ENCODE data around the gene PAH. TPM values are rescaled to one million over a fixed set of nuclear protein-coding genes. Genes with fewer than 3 reads are reported as not detected.

Gene PAH
- total RNA-seq, 1 donor from 2014 or later, result not detected

DNA sequence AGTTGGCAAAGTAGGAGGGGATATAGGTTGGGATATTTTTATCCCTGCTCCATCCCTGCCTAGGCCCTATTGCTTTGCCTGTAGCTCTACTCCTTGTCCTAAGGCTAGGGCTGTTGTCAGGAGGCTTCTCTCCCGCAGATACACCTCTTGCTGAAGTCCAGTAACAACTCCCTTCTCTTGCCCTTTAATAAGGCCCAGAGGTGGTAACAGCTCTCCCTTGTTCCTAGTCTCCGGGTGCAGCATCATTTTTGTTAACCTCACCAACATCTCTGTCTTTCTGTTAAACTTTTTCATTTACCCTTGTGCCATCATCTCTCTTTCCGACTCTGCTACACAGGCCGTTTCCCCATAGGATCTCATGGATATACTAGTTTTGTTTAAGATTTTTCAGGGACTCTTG lies 46.8 kb upstream of the PAH start:
- no peak for DNase-seq
- ATAC-seq (ENCODE audit: low read depth), result no peak
- H3K36me3 Mint-ChIP-seq (ENCODE audit: low read depth), result no peaks in the 10 kb centered on the region
- no peak overlapping the region for H3K4me3 Mint-ChIP-seq
- CTCF ChIA-PET, result no interaction called here
- TF ChIP-seq, protein P1, sequence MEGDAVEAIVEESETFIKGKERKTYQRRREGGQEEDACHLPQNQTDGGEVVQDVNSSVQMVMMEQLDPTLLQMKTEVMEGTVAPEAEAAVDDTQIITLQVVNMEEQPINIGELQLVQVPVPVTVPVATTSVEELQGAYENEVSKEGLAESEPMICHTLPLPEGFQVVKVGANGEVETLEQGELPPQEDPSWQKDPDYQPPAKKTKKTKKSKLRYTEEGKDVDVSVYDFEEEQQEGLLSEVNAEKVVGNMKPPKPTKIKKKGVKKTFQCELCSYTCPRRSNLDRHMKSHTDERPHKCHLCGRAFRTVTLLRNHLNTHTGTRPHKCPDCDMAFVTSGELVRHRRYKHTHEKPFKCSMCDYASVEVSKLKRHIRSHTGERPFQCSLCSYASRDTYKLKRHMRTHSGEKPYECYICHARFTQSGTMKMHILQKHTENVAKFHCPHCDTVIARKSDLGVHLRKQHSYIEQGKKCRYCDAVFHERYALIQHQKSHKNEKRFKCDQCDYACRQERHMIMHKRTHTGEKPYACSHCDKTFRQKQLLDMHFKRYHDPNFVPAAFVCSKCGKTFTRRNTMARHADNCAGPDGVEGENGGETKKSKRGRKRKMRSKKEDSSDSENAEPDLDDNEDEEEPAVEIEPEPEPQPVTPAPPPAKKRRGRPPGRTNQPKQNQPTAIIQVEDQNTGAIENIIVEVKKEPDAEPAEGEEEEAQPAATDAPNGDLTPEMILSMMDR (IDR thresholded peaks at IDR 0.05), result no peak
- H3K27me3 Mint-ChIP-seq, result peaks cover 84% of the 10 kb centered on the region
- peaks cover 7% of the 10 kb centered on the region for H3K9me3 Mint-ChIP-seq
- POLR2A ChIA-PET, result no interaction called here
- intact Hi-C loops (cut with micrococcal nuclease), result no loop called here
- peaks cover 23% of the 10 kb centered on the region for H3K4me1 Mint-ChIP-seq
- no peak overlapping the region for H3K27ac Mint-ChIP-seq

DNA sequence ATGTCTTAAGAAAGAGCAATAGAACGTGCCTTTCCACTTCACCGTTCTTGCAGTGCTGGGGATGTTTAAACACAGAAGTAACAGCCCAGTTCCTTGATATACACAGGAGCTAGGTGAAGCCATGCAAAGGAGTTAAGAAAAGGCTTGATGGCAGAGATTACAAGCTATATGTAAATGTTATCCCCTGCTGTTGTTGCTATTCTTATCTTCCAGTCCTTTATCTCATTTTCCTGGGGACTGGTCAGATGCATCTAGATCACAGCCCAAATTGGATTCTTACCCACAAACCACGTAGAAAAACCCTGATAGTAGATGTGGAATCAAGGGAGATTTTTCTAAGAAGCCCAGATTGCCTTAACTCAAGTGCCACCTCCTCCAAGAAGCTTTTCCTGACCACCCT lies 45.9 kb upstream of the PAH start:
- TF ChIP-seq, protein P1 (IDR thresholded peaks at IDR 0.05), result no peak
- ChIA-PET CTCF (no interaction called here), POLR2A (no interaction called here)
- H3K4me3 Mint-ChIP-seq, result no peak overlapping the region
- intact Hi-C loops (cut with micrococcal nuclease), result no loop called here
- no peak for ATAC-seq (ENCODE audit: low read depth)
- no peaks in the 10 kb centered on the region for H3K36me3 Mint-ChIP-seq (ENCODE audit: low read depth)
- DNase-seq, result no peak
- peaks cover 27% of the 10 kb centered on the region for H3K4me1 Mint-ChIP-seq
- no peak overlapping the region for H3K27ac Mint-ChIP-seq
- H3K27me3 Mint-ChIP-seq, result peaks cover 82% of the 10 kb centered on the region
- peaks cover 7% of the 10 kb centered on the region for H3K9me3 Mint-ChIP-seq

DNA sequence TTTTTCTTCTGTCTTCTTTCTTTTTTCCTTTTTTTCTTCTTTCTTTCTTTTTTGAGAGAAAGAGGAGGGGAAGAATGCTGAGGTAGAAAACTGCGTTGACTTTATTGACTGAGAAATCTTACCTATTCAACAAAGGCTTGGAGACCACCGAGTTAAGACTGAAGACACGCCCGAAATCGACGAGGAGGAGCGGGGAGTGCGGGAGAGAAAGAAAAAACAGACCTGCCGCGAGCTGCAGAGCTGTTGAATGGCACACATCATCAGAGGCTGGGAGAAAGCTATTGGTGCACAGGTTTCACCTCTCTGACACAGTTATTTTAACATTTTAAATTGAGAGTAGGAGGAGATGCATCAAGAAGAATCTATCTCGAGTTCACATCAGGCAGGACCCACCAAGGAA lies 45.5 kb upstream of the PAH start:
- H3K4me3 Mint-ChIP-seq, result no peak overlapping the region
- H3K36me3 Mint-ChIP-seq (ENCODE audit: low read depth), result no peaks in the 10 kb centered on the region
- POLR2A ChIA-PET, result no interaction called here
- CTCF ChIA-PET, result no interaction called here
- no peak for ATAC-seq (ENCODE audit: low read depth)
- no peak overlapping the region for H3K27ac Mint-ChIP-seq
- intact Hi-C loops (cut with micrococcal nuclease), result no loop called here
- no peak for DNase-seq
- TF ChIP-seq, protein P1 (IDR thresholded peaks at IDR 0.05), result no peak
- H3K9me3 Mint-ChIP-seq, result peaks cover 7% of the 10 kb centered on the region
- peaks cover 82% of the 10 kb centered on the region for H3K27me3 Mint-ChIP-seq
- H3K4me1 Mint-ChIP-seq, result peaks cover 31% of the 10 kb centered on the region

DNA sequence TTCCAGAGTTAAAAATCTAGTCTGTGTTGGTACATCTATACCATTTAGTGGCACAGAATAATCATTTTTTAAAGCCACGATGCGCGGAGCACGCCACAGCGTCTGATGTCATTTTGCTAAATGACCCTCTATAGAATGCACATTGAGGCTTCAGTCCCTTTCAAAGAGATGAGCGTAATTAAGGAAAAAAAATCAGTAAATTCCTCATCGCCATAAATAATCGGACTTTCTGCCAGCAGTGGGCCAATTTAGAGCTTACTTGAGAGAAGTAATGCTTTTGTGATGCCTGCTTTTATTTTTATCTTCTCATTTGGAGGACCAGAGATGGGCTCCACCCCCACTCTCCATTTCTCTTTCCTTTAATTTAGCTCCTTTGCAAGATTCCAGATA lies 44.4 kb upstream of the PAH start:
- CTCF ChIA-PET, result no interaction called here
- DNase-seq (no peak), ATAC-seq (ENCODE audit: low read depth) (no peak)
- intact Hi-C loops (cut with micrococcal nuclease), result no loop called here
- Mint-ChIP-seq H3K36me3 (ENCODE audit: low read depth) (no peaks in the 10 kb centered on the region), H3K4me1 (peaks cover 39% of the 10 kb centered on the region), H3K4me3 (no peak overlapping the region), H3K27me3 (peaks cover 80% of the 10 kb centered on the region), H3K9me3 (peaks cover 7% of the 10 kb centered on the region), H3K27ac (no peak overlapping the region)
- TF ChIP-seq, protein P1 (IDR thresholded peaks at IDR 0.05), result no peak
- POLR2A ChIA-PET, result no interaction called here

DNA sequence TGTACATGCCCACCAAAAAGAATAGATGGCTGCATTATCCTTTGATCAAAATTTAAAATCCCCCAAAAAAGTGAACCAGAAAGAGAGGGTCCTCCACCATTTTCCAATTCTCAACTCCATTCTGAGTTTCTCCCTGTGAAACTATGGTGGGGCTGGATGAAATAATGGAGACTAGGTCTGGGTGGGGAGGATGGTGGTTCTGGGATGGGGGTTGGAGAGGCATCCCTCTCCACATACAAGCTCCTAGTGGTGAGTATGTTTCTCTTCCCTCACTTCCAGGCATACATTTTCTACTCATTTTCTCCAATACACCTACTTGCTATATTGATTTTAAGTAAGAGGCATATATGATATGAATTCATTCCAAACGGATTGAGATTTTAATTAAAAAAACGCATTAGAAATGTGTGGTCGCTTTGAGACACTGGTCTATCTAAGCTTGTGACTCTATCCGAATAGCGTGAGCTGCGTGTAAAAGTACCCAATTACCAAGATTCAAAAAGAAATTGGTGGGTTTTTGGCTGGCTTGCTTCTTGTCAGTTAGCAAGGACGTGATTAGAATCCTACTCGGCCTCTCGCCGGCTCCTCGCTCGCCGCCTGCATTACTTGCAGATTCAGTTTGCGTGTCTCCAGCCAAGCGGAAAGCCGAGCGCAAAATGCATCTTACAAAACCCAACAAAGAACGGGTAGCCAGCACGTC lies 43.9 kb upstream of the PAH start:
- Mint-ChIP-seq H3K4me1 (peaks cover 39% of the 10 kb centered on the region), H3K9me3 (peaks cover 7% of the 10 kb centered on the region), H3K27ac (no peak overlapping the region), H3K27me3 (peaks cover 78% of the 10 kb centered on the region), H3K4me3 (no peak overlapping the region), H3K36me3 (ENCODE audit: low read depth) (no peaks in the 10 kb centered on the region)
- DNase-seq (no peak), ATAC-seq (ENCODE audit: low read depth) (no peak)
- TF ChIP-seq, protein P1 (IDR thresholded peaks at IDR 0.05), result no peak
- CTCF ChIA-PET, result interaction anchor here (0.6 kb wide), 1 partner anchor 588 kb away, joined by 3 read pairs; no protein-coding TSS in a partner anchor
- intact Hi-C loops (cut with micrococcal nuclease), result no loop called here
- POLR2A ChIA-PET, result no interaction called here

Measured in activated B cell treated with CpG ODN at 0.5 μM for 24 hours (primary cell).